ENCODE measurements around the gene RUBCNL.
A peak's percentile ranks its signal among the peaks of the same experiment; 100 is the strongest.

RUBCNL gene

DNA sequence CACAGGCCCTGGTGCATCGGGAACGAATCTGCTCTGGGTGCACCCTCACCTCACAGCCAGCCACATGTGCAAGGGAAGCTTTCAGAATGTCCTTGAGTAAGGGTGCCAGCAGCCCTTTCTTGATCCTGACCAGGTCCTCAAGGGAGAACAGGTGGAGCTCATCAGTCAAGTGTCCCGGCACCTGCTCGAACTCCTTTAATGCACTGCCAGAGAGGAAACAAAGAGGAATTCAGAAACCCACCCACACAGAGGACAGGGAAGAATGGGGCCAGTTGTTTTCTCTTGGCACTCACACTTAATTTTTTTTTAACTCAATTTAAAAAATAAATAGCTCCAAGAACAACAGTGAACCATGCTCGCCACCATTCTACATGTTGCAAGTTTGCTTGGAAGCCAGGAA lies 41.7 kb downstream of the RUBCNL start:
- ChIA-PET POLR2A (interaction anchor here (1.0 kb wide), 1 partner anchor 9 kb away, joined by 3 read pairs; no protein-coding TSS in a partner anchor), CTCF (interaction anchor here (0.9 to 3.1 kb wide), 5 partner anchors 9 to 232 kb away, joined by 3 to 16 read pairs (median 3); no protein-coding TSS in a partner anchor)
- DNase-seq (ENCODE audit: extremely low spot score), result no peak
- TF ChIP-seq CTCF (IDR thresholded peaks at IDR 0.05; ENCODE audit: control extremely low read depth, extremely low read depth, low read depth, missing control alignments), result no peak

GRCh38 chr13:46343279-46343994 lies 43.6 kb downstream of the RUBCNL start:
- TF ChIP-seq CTCF (IDR thresholded peaks at IDR 0.05; ENCODE audit: control extremely low read depth, extremely low read depth, low read depth, missing control alignments), result no peak
- no peak for DNase-seq (ENCODE audit: extremely low spot score)
- ChIA-PET POLR2A (no interaction called here), CTCF (interaction anchor here (1.0 kb wide), 1 partner anchor 9 kb away, joined by 3 read pairs; no protein-coding TSS in a partner anchor)

DNA sequence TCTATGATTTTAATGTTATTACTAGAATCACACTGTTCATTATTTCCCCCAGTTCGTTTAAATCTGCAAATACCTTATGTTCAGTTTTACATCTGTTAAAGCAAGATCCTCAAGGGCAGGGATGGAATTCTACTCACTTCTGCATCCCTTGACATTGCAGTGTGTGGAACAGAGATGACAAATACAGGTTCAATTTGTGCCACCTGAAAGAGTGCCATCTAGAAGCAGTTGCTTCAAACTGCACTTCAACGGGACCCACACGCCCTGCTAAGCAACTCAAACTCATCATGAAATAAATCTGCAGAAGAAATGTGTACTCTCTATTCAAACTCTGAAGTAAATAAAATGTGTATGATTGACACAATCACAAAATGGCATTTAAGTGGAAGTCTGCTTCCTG lies 44.5 kb downstream of the RUBCNL start:
- TF ChIP-seq CTCF (IDR thresholded peaks at IDR 0.05; ENCODE audit: control extremely low read depth, extremely low read depth, low read depth, missing control alignments), result no peak
- POLR2A ChIA-PET, result no interaction called here
- no peak for DNase-seq (ENCODE audit: extremely low spot score)
- CTCF ChIA-PET, result no interaction called here

DNA sequence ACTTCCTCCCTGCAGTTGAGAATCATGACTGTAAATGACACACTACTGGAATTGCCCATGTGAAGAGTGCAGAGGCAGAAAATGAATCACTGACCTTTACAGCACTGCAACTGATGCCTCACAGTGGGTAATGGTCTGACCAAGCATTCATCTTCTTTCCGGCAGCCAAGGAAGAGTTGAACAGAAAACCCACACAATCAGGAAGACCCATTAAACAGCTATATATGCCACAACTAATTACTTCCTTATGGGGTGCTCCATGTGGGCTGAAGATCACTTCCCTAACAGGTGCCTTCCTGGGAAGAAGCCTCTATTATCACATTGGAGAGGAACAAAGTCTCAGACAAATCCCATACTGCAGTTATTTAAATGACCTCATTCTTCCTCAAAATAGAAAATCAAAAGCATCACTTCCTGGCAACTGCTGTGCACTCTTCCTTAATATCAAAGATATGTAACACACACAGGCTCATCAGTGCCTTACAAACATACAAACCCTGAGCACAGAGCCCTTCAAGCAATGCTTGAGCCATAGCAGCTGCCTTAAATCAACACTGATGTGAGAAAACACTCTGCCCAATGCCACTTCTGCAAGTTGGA lies 45.8 kb downstream of the RUBCNL start:
- POLR2A ChIA-PET, result no interaction called here
- DNase-seq (ENCODE audit: extremely low spot score), result peak; percentile 34
- no peak for TF ChIP-seq CTCF (IDR thresholded peaks at IDR 0.05; ENCODE audit: control extremely low read depth, extremely low read depth, low read depth, missing control alignments)
- CTCF ChIA-PET, result interaction anchor here (0.9 to 1.5 kb wide), 2 partner anchors 9 to 14 kb away, joined by 3 read pairs; no protein-coding TSS in a partner anchor

DNA sequence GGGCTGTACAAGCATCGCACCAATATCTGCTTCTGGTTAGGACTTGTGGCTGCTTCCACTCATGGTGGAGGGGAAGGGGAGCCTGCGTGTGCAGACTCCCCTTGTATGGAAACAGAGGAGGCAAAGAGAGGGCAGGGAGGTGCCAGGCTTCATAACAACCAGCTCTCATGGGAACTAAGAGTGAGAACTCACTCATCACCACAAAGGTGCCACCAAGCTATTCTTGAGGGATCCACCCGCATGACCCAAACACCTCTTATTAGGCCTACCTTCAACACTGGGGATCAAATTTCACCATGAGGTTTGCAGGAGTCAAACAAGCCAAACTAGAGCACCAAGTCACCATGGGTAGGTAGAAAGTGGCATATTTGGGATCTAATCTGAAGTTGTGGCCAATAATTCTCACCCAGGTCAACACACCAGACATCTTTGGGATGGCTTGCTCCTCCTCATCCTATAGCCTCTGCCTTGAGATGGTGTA lies 46.4 kb downstream of the RUBCNL start:
- DNase-seq (ENCODE audit: extremely low spot score), result no peak
- no peak for TF ChIP-seq CTCF (IDR thresholded peaks at IDR 0.05; ENCODE audit: control extremely low read depth, extremely low read depth, low read depth, missing control alignments)
- POLR2A ChIA-PET, result no interaction called here
- CTCF ChIA-PET, result interaction anchor here (0.9 to 1.5 kb wide), 2 partner anchors 9 to 14 kb away, joined by 3 read pairs; no protein-coding TSS in a partner anchor

DNA sequence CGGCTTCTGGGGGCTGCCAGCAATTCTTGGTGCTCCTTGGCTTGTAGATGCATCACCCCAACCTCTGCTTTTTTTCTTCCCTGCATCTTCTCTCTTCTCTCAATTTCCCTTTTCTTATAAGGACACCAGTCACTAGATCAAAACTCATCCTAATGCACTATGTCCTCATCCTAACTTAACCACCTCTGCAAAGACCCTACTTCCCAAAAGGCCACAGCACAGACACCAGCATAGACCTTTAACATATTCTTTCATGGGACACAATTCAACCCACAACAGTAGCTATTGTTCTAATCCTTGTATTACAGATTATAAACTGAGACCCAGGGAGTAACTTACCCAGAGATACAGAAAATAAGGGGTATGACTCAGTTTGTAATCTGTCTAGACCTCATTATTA lies 47.0 kb downstream of the RUBCNL start:
- ChIA-PET POLR2A (no interaction called here), CTCF (interaction anchor here (1.5 kb wide), 1 partner anchor 15 kb away, joined by 3 read pairs; no protein-coding TSS in a partner anchor)

More for the DNA sequence above, 47.0 kb downstream of the RUBCNL start:
- DNase-seq (ENCODE audit: extremely low spot score), result no peak
- TF ChIP-seq CTCF (IDR thresholded peaks at IDR 0.05; ENCODE audit: control extremely low read depth, extremely low read depth, low read depth, missing control alignments), result no peak
